Stimulated activated CD8-positive, alpha-beta memory T cell treated with anti-CD3 and anti-CD28 coated beads, Interleukin-4, amount 100 ng/mL, for 48 hours (primary cell): Measurements from ENCODE around the gene ETV6.

Experiments used
- DNase-seq: peaks from one replicate; pipeline ENCODE4 v3.0.0-alpha.2; 2020

Gene ETV6

DNA sequence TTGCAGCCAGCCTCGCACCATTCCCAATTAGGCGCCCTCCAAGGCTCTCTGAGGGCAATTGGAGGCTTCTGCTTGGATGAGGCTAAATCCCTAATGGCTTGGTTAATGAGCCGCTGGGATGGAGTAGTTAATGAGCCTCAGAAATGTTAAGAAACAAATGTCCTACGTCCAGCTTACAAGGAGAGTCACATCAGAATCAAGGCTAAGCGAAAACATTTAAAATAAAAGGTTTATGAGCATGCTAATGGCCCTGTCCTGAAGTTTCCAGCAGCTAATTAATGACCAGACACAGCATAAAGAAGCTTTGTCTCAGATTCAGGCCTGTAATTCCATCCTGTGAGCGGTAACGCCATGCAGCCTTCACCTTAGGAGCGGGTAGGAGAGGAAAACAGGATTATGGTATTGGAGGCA is 220.6 kb downstream of the ETV6 start:
- DNase-seq: no peak

- no peak for DNase-seq
Observed at GRCh38 chr12:11872055-11872454, 222.6 kb downstream of the ETV6 start.

- DNase-seq: no peak
Observed at GRCh38 chr12:11875414-11875935, 226.0 kb downstream of the ETV6 start.

GRCh38 chr12:11876307-11876706 is 226.8 kb downstream of the ETV6 start:
- no peak for DNase-seq

DNA sequence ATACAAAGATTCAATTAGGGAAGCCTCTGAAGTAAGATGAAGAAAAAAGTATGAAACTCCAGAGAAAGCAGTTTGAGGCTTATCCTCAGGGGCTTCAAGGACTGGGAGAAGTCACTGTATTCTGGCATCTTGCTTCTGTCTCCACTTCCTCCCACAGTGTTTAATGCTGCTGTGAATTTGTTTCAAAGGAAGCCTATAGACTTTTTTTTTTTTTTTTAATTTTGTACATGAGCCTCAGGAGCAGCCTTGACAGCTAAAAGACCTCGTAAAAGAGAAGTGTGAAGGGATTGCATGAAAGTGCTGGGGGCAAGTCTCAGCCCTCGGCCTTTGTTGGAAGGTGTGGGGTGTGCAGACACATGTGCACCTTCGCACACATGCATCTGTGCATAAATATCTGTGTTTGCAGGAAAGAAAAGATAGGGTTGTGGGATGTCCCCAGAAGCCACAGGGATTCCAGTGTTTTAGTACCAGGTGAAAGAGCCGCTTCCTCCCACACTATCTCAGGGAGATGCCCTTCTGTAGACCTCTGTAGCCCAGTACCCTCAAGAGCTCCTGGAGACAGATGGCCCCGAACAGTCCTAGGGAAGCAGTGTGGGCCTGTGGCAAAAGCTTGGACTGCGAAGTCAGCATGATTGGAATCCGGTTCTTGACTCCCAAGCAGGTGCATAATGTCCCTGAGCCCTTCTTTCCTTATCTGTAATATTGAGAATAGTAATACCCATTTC is 227.8 kb downstream of the ETV6 start:
- no peak for DNase-seq

DNA sequence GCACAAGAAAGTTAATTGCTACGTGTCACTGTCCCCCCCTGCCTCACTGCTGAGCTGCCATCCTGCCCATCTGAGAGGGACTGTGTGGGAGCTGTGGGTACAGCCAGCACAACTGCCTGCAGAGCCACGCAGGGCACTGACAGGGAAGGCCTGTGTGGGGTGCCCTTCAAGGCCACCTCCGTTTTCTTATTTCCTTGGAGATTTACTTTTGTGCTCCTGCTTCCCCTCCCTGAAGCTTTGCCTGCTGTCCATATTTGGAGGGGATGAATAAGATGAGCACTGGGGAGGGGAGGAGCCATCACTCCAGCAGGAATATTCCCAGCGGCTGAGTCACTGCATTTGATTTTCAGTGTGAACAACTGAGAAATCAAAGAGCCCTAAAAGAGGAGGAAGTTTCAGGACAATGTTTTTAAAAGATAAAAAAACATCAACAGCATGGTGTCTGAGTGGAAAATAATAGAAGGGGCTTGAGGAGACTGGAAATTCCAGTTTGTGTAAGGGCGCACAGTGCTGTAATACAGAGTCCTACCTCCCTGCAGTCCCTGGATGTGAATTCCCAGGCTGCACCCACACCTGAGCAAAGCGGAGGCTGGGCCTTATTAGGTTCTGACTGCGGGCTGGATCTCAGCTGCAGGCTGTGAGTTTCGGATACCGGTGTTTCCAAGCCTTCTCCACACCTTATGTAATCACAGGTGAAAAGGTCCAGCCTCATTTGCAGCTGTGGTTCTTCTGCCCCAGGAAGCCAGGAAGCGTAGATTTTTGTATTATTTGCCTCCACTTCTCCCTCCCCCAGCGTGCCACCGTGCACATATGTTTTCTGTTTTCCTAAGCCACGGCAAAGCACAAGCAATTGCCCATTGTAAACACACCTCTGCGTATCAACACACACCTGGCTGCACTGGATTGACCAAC is 228.7 kb downstream of the ETV6 start:
- DNase-seq: no peak

DNA sequence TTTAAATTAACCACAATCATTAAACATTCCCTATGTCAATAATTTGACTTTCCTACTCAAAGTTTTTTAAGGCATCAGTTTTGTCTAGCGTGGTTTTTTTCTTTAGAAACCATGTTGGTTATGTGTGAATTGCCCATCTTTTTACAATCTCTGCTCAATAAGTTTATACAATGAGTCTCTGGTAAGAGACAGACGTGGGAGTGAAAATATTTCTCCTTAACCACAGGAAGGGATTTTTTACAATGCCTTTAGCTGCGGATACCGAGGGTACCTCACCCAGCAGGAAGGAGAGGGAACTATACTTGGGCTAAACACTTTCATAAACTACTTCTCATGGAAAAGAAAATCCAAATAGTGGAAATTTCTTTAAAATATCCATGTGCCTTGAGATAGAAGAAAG is 229.8 kb downstream of the ETV6 start:
- no peak for DNase-seq

DNA sequence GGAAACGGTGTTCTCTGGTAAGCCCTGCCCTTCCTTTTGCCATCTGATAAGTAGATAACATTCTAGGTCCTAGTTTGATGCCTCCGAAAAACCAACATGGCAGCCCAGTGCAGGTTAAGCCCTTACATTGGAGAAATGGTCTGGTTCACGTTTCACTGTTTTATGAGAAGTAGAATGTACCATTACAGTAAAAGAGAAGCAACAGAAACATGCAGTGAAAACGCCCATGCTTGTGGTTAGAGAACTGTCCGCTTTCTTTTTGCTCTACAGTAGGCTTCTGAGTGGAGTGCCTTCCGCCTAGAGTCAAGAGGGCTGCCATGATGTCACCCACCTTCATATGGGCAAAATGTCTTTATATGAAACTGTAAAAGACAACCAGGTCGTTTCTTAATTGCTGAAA is 230.9 kb downstream of the ETV6 start:
- no peak for DNase-seq

GRCh38 chr12:11881835-11882234 is 232.4 kb downstream of the ETV6 start:
- DNase-seq: no peak

- DNase-seq: no peak
Observed at GRCh38 chr12:11882301-11883019, 233.0 kb downstream of the ETV6 start.

- DNase-seq: no peak
Observed at GRCh38 chr12:11884116-11884515, 234.6 kb downstream of the ETV6 start.

- DNase-seq: no peak
Observed at GRCh38 chr12:11884706-11885105, 235.2 kb downstream of the ETV6 start.

- no peak for DNase-seq
Observed at GRCh38 chr12:11885261-11886038, 236.0 kb downstream of the ETV6 start.

DNA sequence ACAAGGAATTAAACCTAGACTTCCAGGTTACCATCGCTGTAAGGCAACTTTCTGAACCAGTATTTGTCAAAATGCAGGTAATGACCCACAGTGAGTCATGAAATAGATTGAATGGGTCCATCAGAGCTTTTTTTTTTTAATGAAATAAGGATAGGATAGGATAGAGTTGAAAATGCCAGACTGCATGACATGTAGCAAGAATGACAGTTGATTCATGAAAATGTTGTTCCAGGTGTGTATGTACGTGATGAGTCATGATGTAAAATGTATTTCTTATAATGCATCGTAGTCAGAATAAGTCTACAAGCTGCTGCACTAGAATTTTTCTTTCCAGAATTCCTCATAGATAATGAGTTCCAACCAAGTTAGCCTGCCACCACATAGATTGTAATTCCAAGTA is 236.9 kb downstream of the ETV6 start:
- DNase-seq: no peak

DNA sequence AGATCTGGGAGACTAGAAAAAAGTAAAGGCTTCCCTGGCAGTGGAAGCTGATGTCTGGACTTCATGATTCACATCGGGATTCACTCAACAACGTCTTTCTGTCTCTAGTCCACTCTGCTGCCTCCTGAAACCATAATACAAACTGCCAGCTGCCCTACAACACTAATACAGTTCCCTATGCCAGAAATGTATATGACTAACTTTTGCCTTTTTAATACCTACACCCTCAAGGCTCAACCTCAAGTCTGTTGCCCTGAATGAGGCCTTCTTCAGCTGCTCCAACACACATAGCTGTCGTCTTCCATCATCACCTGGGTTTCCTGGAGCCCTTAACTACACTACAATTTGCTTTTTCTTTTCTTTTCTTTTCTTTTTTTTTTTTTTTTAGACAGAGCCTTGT is 238.6 kb downstream of the ETV6 start:
- DNase-seq: no peak

DNA sequence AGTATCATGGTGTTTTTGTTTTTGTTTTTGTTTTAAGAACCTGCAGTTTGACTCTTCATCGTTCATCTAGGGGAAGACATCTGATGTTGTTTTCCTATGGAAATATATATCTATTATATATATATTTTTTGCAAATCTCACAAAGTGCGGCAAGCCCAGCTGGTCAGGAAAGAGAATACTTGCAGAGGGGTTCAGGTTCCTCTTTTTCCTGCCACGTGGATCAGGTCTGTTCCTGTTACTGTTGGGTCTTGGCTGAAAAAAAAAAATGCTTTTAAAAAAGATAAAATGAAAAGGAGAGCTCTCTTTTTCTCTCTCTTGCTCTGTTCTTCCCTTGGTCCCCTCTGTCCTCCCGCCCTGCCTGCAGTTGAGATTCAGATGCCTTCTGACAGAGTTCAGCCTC is 241.9 kb downstream of the ETV6 start:
- no peak for DNase-seq

DNA sequence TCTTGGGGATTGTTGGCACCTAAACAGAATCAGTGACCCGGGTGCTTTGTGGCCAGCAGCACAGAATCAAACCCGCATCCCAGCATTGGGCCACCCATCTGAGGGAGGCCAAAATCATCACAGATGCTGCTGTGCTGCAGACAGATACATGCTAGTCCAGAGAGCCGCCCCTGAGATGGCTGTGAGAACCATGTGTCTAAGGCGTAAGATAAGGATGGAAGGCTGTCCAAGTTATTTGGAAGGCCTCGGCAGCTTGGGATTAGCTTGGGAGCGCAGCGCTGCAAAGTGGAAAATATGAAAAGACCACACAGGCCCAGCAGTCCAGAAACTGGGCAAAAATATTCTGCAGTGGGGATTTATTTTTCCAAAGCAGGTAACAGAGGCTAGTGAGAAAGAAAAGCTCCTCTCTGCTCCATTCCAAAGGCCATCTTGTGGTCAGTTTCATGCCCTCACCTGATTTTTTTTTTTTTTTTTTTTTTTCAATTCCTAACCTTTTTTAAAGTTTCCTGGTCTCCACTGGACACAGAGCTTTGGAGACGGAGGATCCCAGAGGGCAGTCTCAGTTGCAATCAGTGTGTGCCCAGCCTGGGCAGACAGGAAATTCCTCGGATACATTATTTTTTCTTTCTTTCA is 242.4 kb downstream of the ETV6 start:
- no peak for DNase-seq

GRCh38 chr12:11893998-11894397 is 244.5 kb downstream of the ETV6 start:
- DNase-seq: no peak

GRCh38 chr12:11894890-11895289 is 245.4 kb downstream of the ETV6 start:
- no peak for DNase-seq

DNA sequence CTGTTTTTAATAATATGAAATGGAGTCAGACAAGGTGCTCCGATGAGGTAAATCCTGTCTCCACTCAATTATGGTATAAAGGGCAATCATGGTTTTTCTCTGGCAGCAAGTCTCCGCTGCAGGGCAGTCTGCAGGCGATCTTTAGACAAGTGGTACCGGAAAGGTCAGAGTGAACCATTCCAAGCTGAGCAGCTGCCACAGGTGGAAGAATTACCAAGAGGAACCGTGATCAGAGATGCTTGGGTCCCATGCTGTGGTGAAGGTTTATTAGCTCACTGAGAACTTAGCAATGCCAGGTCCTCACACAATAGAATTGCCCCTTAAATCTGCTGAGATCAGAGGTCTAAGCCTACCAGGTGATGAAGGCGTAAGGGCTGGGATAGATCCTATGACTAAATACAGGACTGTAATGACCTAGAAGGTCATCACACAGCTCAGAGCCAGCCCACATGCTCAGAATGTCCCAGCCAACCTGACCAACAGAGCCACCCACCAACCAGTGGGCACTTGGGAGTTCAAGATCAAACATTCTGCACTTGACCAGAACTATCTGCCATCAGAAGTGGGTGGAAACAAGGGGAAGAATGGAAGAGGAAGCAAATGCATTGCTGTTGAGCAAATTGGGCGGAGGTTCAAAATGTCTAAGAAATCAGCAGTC is 246.1 kb downstream of the ETV6 start:
- DNase-seq: no peak

- no peak for DNase-seq
Observed at GRCh38 chr12:11896417-11896929, 247.0 kb downstream of the ETV6 start.
